Astrocyte (in vitro differentiated cells and primary cell): ENCODE measurements around the gene TRH. TPM values are rescaled to one million over a fixed set of nuclear protein-coding genes. Genes with fewer than 3 reads are reported as not detected.

ENCODE experiments used
- DNase-seq: peaks from one replicate; pipeline ENCODE4 v3.0.0-alpha.2; 2010; ENCODE audit warnings: low read depth
- FAIRE-seq: peaks from 2 replicates; lab custom pipeline; 2011; peaks lifted over from hg19 to GRCh38; lab: Jason Lieb, UNC
- H2AFZ ChIP-seq: 2 replicates; pipeline ENCODE4 v1.6.0; 2012; ENCODE audit warnings: low read depth, low read length, inconsistent platforms
- H3K27ac ChIP-seq: 2 replicates; pipeline ENCODE4 v1.5.1; 2011; ENCODE audit warnings: low read depth, low read length, inconsistent platforms
- H3K27me3 ChIP-seq: 2 replicates; pipeline ENCODE4 v1.6.0; 2011; ENCODE audit warnings: low read length, inconsistent platforms; ENCODE audit not compliant: insufficient read depth
- H3K36me3 ChIP-seq: 2 replicates; pipeline ENCODE4 v1.5.1; 2011; ENCODE audit warnings: low read length, inconsistent platforms; ENCODE audit not compliant: insufficient read depth
- H3K4me1 ChIP-seq: 2 replicates; pipeline ENCODE4 v1.5.1; 2011; ENCODE audit warnings: low read length, inconsistent platforms; ENCODE audit not compliant: insufficient read depth
- H3K4me2 ChIP-seq: 2 replicates; pipeline ENCODE4 v1.6.0; 2012; ENCODE audit warnings: low read length, inconsistent platforms
- H3K4me3 ChIP-seq: 2 replicates; pipeline ENCODE4 v1.5.1; 2011; ENCODE audit warnings: low read depth, mild to moderate bottlenecking, low read length, inconsistent platforms; ENCODE audit not compliant: insufficient read depth
- H3K79me2 ChIP-seq: 2 replicates; pipeline ENCODE4 v1.6.0; 2012; ENCODE audit warnings: mild to moderate bottlenecking, low read length, inconsistent platforms; ENCODE audit not compliant: insufficient read depth
- H3K9ac ChIP-seq: 2 replicates; pipeline ENCODE4 v1.6.0; 2012; ENCODE audit warnings: mild to moderate bottlenecking, low read length, inconsistent platforms
- H3K9me3 ChIP-seq: 2 replicates; pipeline ENCODE4 v1.5.1; 2012; ENCODE audit warnings: low read depth, mild to moderate bottlenecking, low read length, inconsistent platforms; ENCODE audit not compliant: insufficient read depth
- H4K20me1 ChIP-seq: 2 replicates; pipeline ENCODE4 v1.6.0; 2012; ENCODE audit warnings: low read length, inconsistent platforms; ENCODE audit not compliant: insufficient read depth
- H3K27ac Mint-ChIP-seq: one replicate; pipeline ENCODE4 v1.8.0; 2021; ENCODE audit warnings: mild to moderate bottlenecking, mixed read lengths; ENCODE audit not compliant: unreplicated experiment
- H3K27me3 Mint-ChIP-seq: one replicate; pipeline ENCODE4 v1.8.0; 2021; ENCODE audit warnings: low read depth, mixed read lengths; ENCODE audit not compliant: unreplicated experiment
- H3K36me3 Mint-ChIP-seq: one replicate; pipeline ENCODE4 v1.8.0; 2021; ENCODE audit warnings: low read depth, mixed read lengths; ENCODE audit not compliant: unreplicated experiment
- H3K4me1 Mint-ChIP-seq: one replicate; pipeline ENCODE4 v1.8.0; 2021; ENCODE audit warnings: low read depth, mixed read lengths; ENCODE audit not compliant: unreplicated experiment
- H3K4me3 Mint-ChIP-seq: one replicate; pipeline ENCODE4 v1.8.0; 2021; ENCODE audit warnings: mild to moderate bottlenecking, moderate library complexity, mixed read lengths; ENCODE audit not compliant: unreplicated experiment
- H3K9me3 Mint-ChIP-seq: one replicate; pipeline ENCODE4 v1.8.0; 2021; ENCODE audit warnings: mild to moderate bottlenecking, mixed read lengths; ENCODE audit not compliant: unreplicated experiment
- CTCF ChIP-seq: IDR thresholded peaks from 2 replicates; pipeline ENCODE4 v1.5.1; 2011; ENCODE audit warnings: low read depth, mild to moderate bottlenecking, inconsistent platforms, low read length, moderate library complexity; ENCODE audit not compliant: insufficient read depth
- EZH2 ChIP-seq: IDR thresholded peaks from 2 replicates; pipeline ENCODE4 v1.6.1; 2012; ENCODE audit warnings: mild to moderate bottlenecking, low read length, inconsistent platforms; ENCODE audit not compliant: insufficient read depth
- total RNA-seq: library from RNA; stranded (reverse); gene quantifications from 2 replicates; pipeline ENCODE4 v1.2.1, GENCODE V29; 2021

TRH gene
- total RNA-seq, 1 donor from 2014 or later, result 0.14 TPM

- Histone ChIP-seq H2AFZ (no peak overlapping the region), H3K27ac (no peak overlapping the region), H3K27me3 (peaks cover 21% of the 10 kb centered on the region), H3K4me1 (no peaks in the 10 kb centered on the region), H3K9ac (no peak overlapping the region), H4K20me1 (no peaks in the 10 kb centered on the region), H3K9me3 (no peaks in the 10 kb centered on the region), H3K4me3 (no peak overlapping the region), H3K4me2 (no peak overlapping the region), H3K79me2 (no peaks in the 10 kb centered on the region), H3K36me3 (no peaks in the 10 kb centered on the region)
- FAIRE-seq (no peak), DNase-seq (no peak)
- Mint-ChIP-seq H3K9me3 (peaks cover 6% of the 10 kb centered on the region), H3K4me3 (no peak overlapping the region), H3K4me1 (no peaks in the 10 kb centered on the region), H3K27me3 (peaks cover 55% of the 10 kb centered on the region), H3K36me3 (no peaks in the 10 kb centered on the region), H3K27ac (no peak overlapping the region)
- TF ChIP-seq EZH2 (no peak), CTCF (no peak)
Observed at GRCh38 chr3:129989414-129989813, 14.9 kb downstream of the TRH start.

GRCh38 chr3:129992781-129993180 is 18.3 kb downstream of the TRH start:
- TF ChIP-seq EZH2 (no peak), CTCF (peak; percentile 38)
- no peak overlapping the region for H3K27ac ChIP-seq
- H3K27me3 Mint-ChIP-seq, result peaks cover 69% of the 10 kb centered on the region

GRCh38 chr3:129994883-129995559 is 20.5 kb downstream of the TRH start:
- no peak overlapping the region for H3K27ac Mint-ChIP-seq
- H3K79me2 ChIP-seq, result no peaks in the 10 kb centered on the region
- H3K36me3 ChIP-seq, result no peaks in the 10 kb centered on the region
- H3K9ac ChIP-seq, result no peak overlapping the region
- DNase-seq, result no peak
- H3K4me1 Mint-ChIP-seq, result no peaks in the 10 kb centered on the region
- no peak overlapping the region for H3K4me3 ChIP-seq
- H3K9me3 Mint-ChIP-seq, result peaks cover 11% of the 10 kb centered on the region
- no peak overlapping the region for H2AFZ ChIP-seq
- H4K20me1 ChIP-seq, result no peaks in the 10 kb centered on the region
- no peak overlapping the region for H3K4me2 ChIP-seq
- FAIRE-seq, result no peak
- peaks cover 35% of the 10 kb centered on the region for H3K27me3 ChIP-seq
- no peaks in the 10 kb centered on the region for H3K9me3 ChIP-seq
- peaks cover 58% of the 10 kb centered on the region for H3K27me3 Mint-ChIP-seq
- H3K36me3 Mint-ChIP-seq, result no peaks in the 10 kb centered on the region
- TF ChIP-seq EZH2, result no peak
- TF ChIP-seq CTCF, result no peak
- no peak overlapping the region for H3K4me3 Mint-ChIP-seq
- H3K27ac ChIP-seq, result no peak overlapping the region
- no peaks in the 10 kb centered on the region for H3K4me1 ChIP-seq

More at GRCh38 chr3:129992781-129993180, 18.3 kb downstream of the TRH start:
- H3K4me3 ChIP-seq, result no peak overlapping the region
- no peaks in the 10 kb centered on the region for H4K20me1 ChIP-seq
- Mint-ChIP-seq H3K27ac (no peak overlapping the region), H3K4me1 (no peaks in the 10 kb centered on the region), H3K9me3 (peaks cover 6% of the 10 kb centered on the region), H3K36me3 (no peaks in the 10 kb centered on the region), H3K4me3 (no peak overlapping the region)
- no peaks in the 10 kb centered on the region for H3K9me3 ChIP-seq
- FAIRE-seq (no peak), DNase-seq (no peak)
- no peaks in the 10 kb centered on the region for H3K79me2 ChIP-seq
- no peak overlapping the region for H3K4me2 ChIP-seq
- H3K9ac ChIP-seq, result no peak overlapping the region
- no peaks in the 10 kb centered on the region for H3K36me3 ChIP-seq
- H3K4me1 ChIP-seq, result no peaks in the 10 kb centered on the region
- no peak overlapping the region for H2AFZ ChIP-seq
- peaks cover 35% of the 10 kb centered on the region for H3K27me3 ChIP-seq
